K562 (cell line): ENCODE results near the gene SLC25A45. TPM values are rescaled to one million over a fixed set of nuclear protein-coding genes. Genes with fewer than 3 reads are reported as not detected.

Experiments
- CCAR2 ChIP-seq: fragments of 200-400 bp; formaldehyde crosslinking; IDR thresholded peaks from 2 replicates; pipeline ENCODE4 v1.6.1; 2017; ENCODE audit warnings: mild to moderate bottlenecking, low read depth, low read length
- E2F3 ChIP-seq: fragments of 250-450 bp; sonication (Bioruptor Pico); IDR thresholded peaks from 2 replicates; pipeline ENCODE4 v1.4.0; 2020; ENCODE audit warnings: mild to moderate bottlenecking
- EHMT2 ChIP-seq: fragments of 450-650 bp; IDR thresholded peaks from 2 replicates; pipeline ENCODE4 v1.6.1; 2018; ENCODE audit warnings: antibody characterized with exemption
- ETV1 ChIP-seq: fragments of 450-650 bp; conservative IDR thresholded peaks from 2 replicates; pipeline ENCODE4 v1.6.1; 2016; ENCODE audit warnings: missing genetic modification characterization, control low read depth, low read depth, missing compliant biosample characterization
- FOXA1 ChIP-seq: fragments of 450-650 bp; IDR thresholded peaks from 2 replicates; pipeline ENCODE4 v1.6.1; 2016; ENCODE audit warnings: mild to moderate bottlenecking, borderline replicate concordance
- HNRNPLL ChIP-seq: fragments of 200-400 bp; formaldehyde crosslinking; IDR thresholded peaks from 2 replicates; pipeline ENCODE4 v1.6.1; 2017; ENCODE audit warnings: low read length, low read depth, mild to moderate bottlenecking; ENCODE audit not compliant: poor library complexity, severe bottlenecking
- KAT8 ChIP-seq: fragments of 450-650 bp; IDR thresholded peaks from 2 replicates; pipeline ENCODE4 v1.6.1; 2016; ENCODE audit warnings: low read depth, mild to moderate bottlenecking
- MAZ ChIP-seq, 2 experiments: fragments of 450-650 bp in 1 of 2; sonication (generic) in 1 of 2; formaldehyde crosslinking; IDR thresholded peaks in 1 of 2; conservative IDR thresholded peaks in 1 of 2; 2 replicates each; pipeline versions ENCODE4 v1.4.0 to v1.5.0; 2020; ENCODE audit warnings: mild to moderate bottlenecking in 1 of 2, missing genetic modification reagents in 1 of 2
- NFIC ChIP-seq: fragments of 450-650 bp; IDR thresholded peaks from 2 replicates; pipeline ENCODE4 v1.6.1; 2017; ENCODE audit warnings: mild to moderate bottlenecking, inconsistent platforms
- RAD51 ChIP-seq: fragments of 450-650 bp; IDR thresholded peaks from 2 replicates; pipeline ENCODE4 v1.7.1; 2016; ENCODE audit warnings: low read depth, mild to moderate bottlenecking, borderline replicate concordance
- TRIM24 ChIP-seq, 2 experiments: fragments of 450-650 bp; IDR thresholded peaks; 2 replicates each; pipeline ENCODE4 v1.6.1; 2016
- USF1 ChIP-seq: sonication (generic); formaldehyde crosslinking; IDR thresholded peaks from 2 replicates; pipeline ENCODE4 v1.9.0; 2022; ENCODE audit warnings: mild to moderate bottlenecking, missing genetic modification reagents
- XRCC5 ChIP-seq: fragments of 200-400 bp; formaldehyde crosslinking; IDR thresholded peaks from 2 replicates; pipeline ENCODE4 v1.6.1; 2017; ENCODE audit warnings: low read depth, mild to moderate bottlenecking, low read length
- YBX1 ChIP-seq: fragments of 450-650 bp; IDR thresholded peaks from 2 replicates; pipeline ENCODE4 v1.7.1; 2016; ENCODE audit warnings: mild to moderate bottlenecking
- ZBTB7A ChIP-seq: IDR thresholded peaks from 2 replicates; pipeline ENCODE4 v1.6.1; 2011; ENCODE audit warnings: low read depth, mild to moderate bottlenecking, low read length, moderate library complexity, borderline replicate concordance; ENCODE audit not compliant: control insufficient read depth
- ZNF232 ChIP-seq: sonication (generic); formaldehyde crosslinking; IDR thresholded peaks from 2 replicates; pipeline ENCODE4 v1.8.0; 2022; ENCODE audit warnings: mild to moderate bottlenecking, missing genetic modification reagents
- ZNF384 ChIP-seq: IDR thresholded peaks from 2 replicates; pipeline ENCODE4 v1.6.1; 2012; ENCODE audit warnings: low read depth, low read length, improper control_type of control experiment
- ZNF586 ChIP-seq: fragments of 450-650 bp; formaldehyde crosslinking; conservative IDR thresholded peaks from 2 replicates; pipeline ENCODE4 v1.4.0; 2020; ENCODE audit warnings: mild to moderate bottlenecking, moderate library complexity
- ZNF780A ChIP-seq: fragments of 250-450 bp; sonication (Bioruptor Pico); IDR thresholded peaks from 2 replicates; pipeline ENCODE4 v1.5.0; 2021; ENCODE audit warnings: mild to moderate bottlenecking
- polyA plus RNA-seq, 8 experiments: library from polyadenylated mRNA; depleted of rRNA in 4 of 8; stranded (reverse) in 5 of 8; unstranded in 3 of 8; fragments of >200 nt; fragmentation: Nextera tagmentation in 2 of 8; fragmentation: Illumina TruSeq in 1 of 8; extraction: Ambion mirVana in 2 of 8; extraction: Trizol in 1 of 8; gene quantifications; 2 replicates each; pipeline versions ENCODE4 v1.2.1 to v1.2.3, GENCODE V29; 2011 to 2014; ENCODE audit warnings: inconsistent platforms in 1 of 8, missing spikeins in 1 of 8
- total RNA-seq, 7 experiments: library from RNA; depleted of rRNA in 6 of 7; stranded (reverse); fragments of >200 nt in 6 of 7; fragmentation: Illumina TruSeq in 2 of 7; extraction: Trizol in 2 of 7; gene quantifications; 2 replicates each; pipeline versions ENCODE4 v1.2.1 to v1.2.3, GENCODE V29; 2011 to 2021; ENCODE audit warnings: low replicate concordance in 1 of 7
- TF ChIP-seq, protein P1 (sequence below): fragments of 450-650 bp; IDR thresholded peaks from 2 replicates; pipeline ENCODE4 v1.6.1; 2017; ENCODE audit warnings: antibody characterized with exemption, mild to moderate bottlenecking
- TF ChIP-seq, protein P2 (sequence below): IDR thresholded peaks from 2 replicates; pipeline ENCODE4 v1.6.1; 2011; ENCODE audit not compliant: insufficient read length; ENCODE audit errors: extremely low read depth
- TF ChIP-seq, protein P3 (sequence below): sonication (generic); formaldehyde crosslinking; IDR thresholded peaks from 2 replicates; pipeline ENCODE4 v1.8.0; 2023; ENCODE audit warnings: mild to moderate bottlenecking, missing genetic modification reagents

SLC25A45 gene
- total and polyA plus RNA-seq, 9 of the 15 experiments (the other 6 are each of a cell fraction or from before 2014, with no cell fraction given): 0.15 to 2.3 (median 0.68) TPM

DNA sequence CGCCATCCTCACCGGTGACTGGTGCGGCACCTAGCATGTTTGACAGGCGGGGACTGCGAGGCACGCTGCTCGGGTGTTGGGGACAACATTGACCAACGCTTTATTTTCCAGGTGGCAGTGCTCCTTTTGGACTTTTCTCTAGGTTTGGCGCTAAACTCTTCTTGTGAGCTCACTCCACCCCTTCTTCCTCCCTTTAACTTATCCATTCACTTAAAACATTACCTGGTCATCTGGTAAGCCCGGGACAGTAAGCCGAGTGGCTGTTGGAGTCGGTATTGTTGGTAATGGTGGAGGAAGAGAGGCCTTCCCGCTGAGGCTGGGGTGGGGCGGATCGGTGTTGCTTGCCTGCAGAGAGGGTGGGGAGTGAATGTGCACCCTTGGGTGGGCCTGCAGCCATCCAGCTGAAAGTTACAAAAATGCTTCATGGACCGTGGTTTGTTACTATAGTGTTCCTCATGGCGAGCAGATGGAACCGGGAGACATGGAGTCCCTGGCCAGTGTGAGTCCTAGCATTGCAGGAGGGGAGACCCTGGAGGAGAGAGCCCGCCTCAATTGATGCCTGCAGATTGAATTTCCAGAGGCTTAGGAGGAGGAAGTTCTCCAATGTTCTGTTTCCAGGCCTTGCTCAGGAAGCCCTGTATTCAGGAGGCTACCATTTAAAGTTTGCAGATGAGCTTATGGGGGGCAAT, 41.2 kb upstream of the SLC25A45 start (continued):
- TF ChIP-seq, protein P1, sequence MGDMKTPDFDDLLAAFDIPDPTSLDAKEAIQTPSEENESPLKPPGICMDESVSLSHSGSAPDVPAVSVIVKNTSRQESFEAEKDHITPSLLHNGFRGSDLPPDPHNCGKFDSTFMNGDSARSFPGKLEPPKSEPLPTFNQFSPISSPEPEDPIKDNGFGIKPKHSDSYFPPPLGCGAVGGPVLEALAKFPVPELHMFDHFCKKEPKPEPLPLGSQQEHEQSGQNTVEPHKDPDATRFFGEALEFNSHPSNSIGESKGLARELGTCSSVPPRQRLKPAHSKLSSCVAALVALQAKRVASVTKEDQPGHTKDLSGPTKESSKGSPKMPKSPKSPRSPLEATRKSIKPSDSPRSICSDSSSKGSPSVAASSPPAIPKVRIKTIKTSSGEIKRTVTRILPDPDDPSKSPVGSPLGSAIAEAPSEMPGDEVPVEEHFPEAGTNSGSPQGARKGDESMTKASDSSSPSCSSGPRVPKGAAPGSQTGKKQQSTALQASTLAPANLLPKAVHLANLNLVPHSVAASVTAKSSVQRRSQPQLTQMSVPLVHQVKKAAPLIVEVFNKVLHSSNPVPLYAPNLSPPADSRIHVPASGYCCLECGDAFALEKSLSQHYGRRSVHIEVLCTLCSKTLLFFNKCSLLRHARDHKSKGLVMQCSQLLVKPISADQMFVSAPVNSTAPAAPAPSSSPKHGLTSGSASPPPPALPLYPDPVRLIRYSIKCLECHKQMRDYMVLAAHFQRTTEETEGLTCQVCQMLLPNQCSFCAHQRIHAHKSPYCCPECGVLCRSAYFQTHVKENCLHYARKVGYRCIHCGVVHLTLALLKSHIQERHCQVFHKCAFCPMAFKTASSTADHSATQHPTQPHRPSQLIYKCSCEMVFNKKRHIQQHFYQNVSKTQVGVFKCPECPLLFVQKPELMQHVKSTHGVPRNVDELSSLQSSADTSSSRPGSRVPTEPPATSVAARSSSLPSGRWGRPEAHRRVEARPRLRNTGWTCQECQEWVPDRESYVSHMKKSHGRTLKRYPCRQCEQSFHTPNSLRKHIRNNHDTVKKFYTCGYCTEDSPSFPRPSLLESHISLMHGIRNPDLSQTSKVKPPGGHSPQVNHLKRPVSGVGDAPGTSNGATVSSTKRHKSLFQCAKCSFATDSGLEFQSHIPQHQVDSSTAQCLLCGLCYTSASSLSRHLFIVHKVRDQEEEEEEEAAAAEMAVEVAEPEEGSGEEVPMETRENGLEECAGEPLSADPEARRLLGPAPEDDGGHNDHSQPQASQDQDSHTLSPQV: no peak
- TF ChIP-seq ZNF232 (no peak), ZNF384 (no peak), E2F3 (no peak), KAT8 (no peak), USF1 (CRISPR knock-in tag) (peak; percentile 38; the same call in 1 of the 2 replicates), ZNF586 (no peak), ETV1 (tag) (no peak), ZNF780A (CRISPR knock-in tag) (0 out of 2 replicates have a peak, but pooled peaks have one; percentile 57), FOXA1 (no peak), ZBTB7A (0 out of 2 replicates have a peak, but pooled peaks have one; percentile 8), HNRNPLL (no peak), CCAR2 (no peak), NFIC (no peak), YBX1 (no peak), TRIM24 (IDR thresholded peaks at IDR 0.05) (no peak), MAZ (CRISPR knock-in tag; conservative IDR thresholded peaks at IDR 0.05 in 1 of 2, IDR thresholded peaks at IDR 0.05 in 1 of 2) (no peak), RAD51 (0 out of 2 replicates have a peak, but pooled peaks have one; percentile 8), XRCC5 (peak; percentile 15; the same call in 1 of the 2 replicates), EHMT2 (no peak)
- TF ChIP-seq, protein P2, sequence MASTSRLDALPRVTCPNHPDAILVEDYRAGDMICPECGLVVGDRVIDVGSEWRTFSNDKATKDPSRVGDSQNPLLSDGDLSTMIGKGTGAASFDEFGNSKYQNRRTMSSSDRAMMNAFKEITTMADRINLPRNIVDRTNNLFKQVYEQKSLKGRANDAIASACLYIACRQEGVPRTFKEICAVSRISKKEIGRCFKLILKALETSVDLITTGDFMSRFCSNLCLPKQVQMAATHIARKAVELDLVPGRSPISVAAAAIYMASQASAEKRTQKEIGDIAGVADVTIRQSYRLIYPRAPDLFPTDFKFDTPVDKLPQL: peak; percentile 18
- TF ChIP-seq, protein P3, sequence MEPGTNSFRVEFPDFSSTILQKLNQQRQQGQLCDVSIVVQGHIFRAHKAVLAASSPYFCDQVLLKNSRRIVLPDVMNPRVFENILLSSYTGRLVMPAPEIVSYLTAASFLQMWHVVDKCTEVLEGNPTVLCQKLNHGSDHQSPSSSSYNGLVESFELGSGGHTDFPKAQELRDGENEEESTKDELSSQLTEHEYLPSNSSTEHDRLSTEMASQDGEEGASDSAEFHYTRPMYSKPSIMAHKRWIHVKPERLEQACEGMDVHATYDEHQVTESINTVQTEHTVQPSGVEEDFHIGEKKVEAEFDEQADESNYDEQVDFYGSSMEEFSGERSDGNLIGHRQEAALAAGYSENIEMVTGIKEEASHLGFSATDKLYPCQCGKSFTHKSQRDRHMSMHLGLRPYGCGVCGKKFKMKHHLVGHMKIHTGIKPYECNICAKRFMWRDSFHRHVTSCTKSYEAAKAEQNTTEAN (CRISPR knock-in tag): no peak; the same call in 1 of the 2 replicates
